GM12878 (cell line): Measurements from ENCODE around the gene CDH4. TPM values are rescaled to one million over a fixed set of nuclear protein-coding genes. Genes with fewer than 3 reads are reported as not detected.

Experiments
- ATAC-seq: fragments of 200-7000 bp; cut with Tn5 transposase; 3 replicates; pipeline ENCODE4 v1.9.1; 2020; ENCODE audit warnings: mild to moderate bottlenecking, moderate library complexity
- BruUV-seq: library from RNA; stranded (reverse); fragments of 400-500 nt; replicated peaks from 2 replicates; lab custom pipeline; 2021; lab: Mats Ljungman, UMichigan
- CTCF ChIA-PET: fragments of 300-600 bp; sonication (Branson Sonifier 250); formaldehyde crosslinking; extraction: SDS; loops from one replicate; lab custom pipeline; 2021; ENCODE audit warnings: inconsistent platforms; lab: Yijun Ruan, JAX
- POLR2A ChIA-PET: fragments of 350-600 bp; formaldehyde crosslinking; extraction: SDS; loops from one replicate; lab custom pipeline; 2021; ENCODE audit warnings: inconsistent platforms; lab: Charles Lee
- RAD21 ChIA-PET: fragments of 300-600 bp; sonication (Branson Sonifier 250); formaldehyde crosslinking; loops from one replicate; lab custom pipeline; 2023; ENCODE audit warnings: antibody characterized with exemption; ENCODE audit not compliant: unreplicated experiment; lab: Charles Lee
- SMC1A ChIA-PET: fragments of 300-600 bp; sonication (Branson Sonifier 250); formaldehyde crosslinking; loops from one replicate; lab custom pipeline; 2023; ENCODE audit not compliant: unreplicated experiment, uncharacterized antibody; lab: Charles Lee
- DNase-seq: peaks from one replicate; pipeline ENCODE4 v3.0.0-alpha.2; 2011; ENCODE audit warnings: low read depth, low spot score
- FAIRE-seq: peaks from 3 replicates; lab custom pipeline; 2011; peaks lifted over from hg19 to GRCh38; lab: Jason Lieb, UNC
- H2AFZ ChIP-seq: 2 replicates; pipeline ENCODE4 v1.6.0; 2011; ENCODE audit warnings: low read depth, low read length, control low read depth; ENCODE audit not compliant: control insufficient read depth
- H3K27ac ChIP-seq: 2 replicates; pipeline ENCODE4 v1.5.1; 2011; ENCODE audit warnings: control low read depth; ENCODE audit not compliant: control insufficient read depth, insufficient read depth
- H3K27me3 ChIP-seq, 2 experiments: replicated peaks in 1 of 2; 2 replicates each; pipeline versions ENCODE4 v1.6.0 to v1.6.1; 2011; ENCODE audit warnings: low read length in 1 of 2; ENCODE audit not compliant: control insufficient read depth in 2 of 2, insufficient read depth in 2 of 2
- H3K36me3 ChIP-seq, 2 experiments: 2 replicates each; pipeline ENCODE4 v1.5.1; 2011; ENCODE audit warnings: low read length in 1 of 2; ENCODE audit not compliant: control insufficient read depth in 2 of 2, insufficient read depth in 2 of 2
- H3K4me1 ChIP-seq: 2 replicates; pipeline ENCODE4 v1.6.1; 2011; ENCODE audit warnings: mild to moderate bottlenecking, low read length, moderate library complexity, mixed read lengths; ENCODE audit not compliant: control insufficient read depth, insufficient read depth
- H3K4me2 ChIP-seq: 2 replicates; pipeline ENCODE4 v1.6.0; 2011; ENCODE audit warnings: control low read depth; ENCODE audit not compliant: control insufficient read depth, insufficient read depth
- H3K4me3 ChIP-seq: fragments of 200-600 bp; sonication (generic); 2 replicates; pipeline ENCODE4 v1.5.1; 2016
- H3K79me2 ChIP-seq: 2 replicates; pipeline ENCODE4 v1.6.0; 2011; ENCODE audit warnings: low read length; ENCODE audit not compliant: control insufficient read depth, insufficient read depth
- H3K9ac ChIP-seq: 2 replicates; pipeline ENCODE4 v1.8.0; 2011; ENCODE audit warnings: low read length, control low read depth, mixed read lengths; ENCODE audit not compliant: control insufficient read depth, insufficient read depth
- H3K9me3 ChIP-seq: replicated peaks from 3 replicates; pipeline ENCODE4 v1.5.1; 2011; ENCODE audit warnings: mild to moderate bottlenecking, low read length; ENCODE audit not compliant: control insufficient read depth, insufficient read depth
- H4K20me1 ChIP-seq: 2 replicates; pipeline ENCODE4 v1.6.0; 2011; ENCODE audit not compliant: control insufficient read depth, insufficient read depth
- BRCA1 ChIP-seq: IDR thresholded peaks from 2 replicates; pipeline ENCODE4 v1.6.1; 2011; ENCODE audit warnings: low read depth, low read length, improper control_type of control experiment
- CBX5 ChIP-seq: sonication (generic); IDR thresholded peaks from 2 replicates; pipeline ENCODE4 v1.6.1; 2016; ENCODE audit warnings: low read depth, moderate library complexity, mild to moderate bottlenecking, inconsistent platforms
- CREM ChIP-seq: IDR thresholded peaks from 2 replicates; pipeline ENCODE4 v1.6.1; 2014; ENCODE audit warnings: antibody characterized with exemption, low read depth
- EZH2 ChIP-seq: IDR thresholded peaks from 2 replicates; pipeline ENCODE4 v1.6.1; 2012; ENCODE audit warnings: low read depth, mild to moderate bottlenecking, control low read depth, inconsistent platforms, low read length, borderline replicate concordance; ENCODE audit not compliant: control insufficient read depth
- FOS ChIP-seq: IDR thresholded peaks from 3 replicates; pipeline ENCODE4 v1.6.1; 2011; ENCODE audit warnings: borderline replicate concordance; ENCODE audit not compliant: insufficient read length; ENCODE audit errors: extremely low read depth
- IKZF1 ChIP-seq: fragments of 450-650 bp; conservative IDR thresholded peaks from 2 replicates; pipeline ENCODE4 v1.6.1; 2017; ENCODE audit warnings: antibody characterized with exemption, mild to moderate bottlenecking
- LARP7 ChIP-seq: fragments of 450-650 bp; IDR thresholded peaks from 2 replicates; pipeline ENCODE4 v1.6.1; 2017; ENCODE audit warnings: mild to moderate bottlenecking
- MXI1 ChIP-seq: fragments of 150-350 bp; IDR thresholded peaks from 2 replicates; pipeline ENCODE4 v1.6.1; 2011; ENCODE audit warnings: low read depth, mild to moderate bottlenecking, inconsistent platforms, low read length, improper control_type of control experiment
- PBX3 ChIP-seq: IDR thresholded peaks from 2 replicates; pipeline ENCODE4 v1.6.1; 2011; ENCODE audit warnings: mild to moderate bottlenecking, low read depth, low read length, moderate library complexity; ENCODE audit not compliant: insufficient replicate concordance
- RAD21 ChIP-seq: IDR thresholded peaks from 2 replicates; pipeline ENCODE4 v1.6.1; 2011; ENCODE audit warnings: mild to moderate bottlenecking, low read depth, low read length, moderate library complexity; ENCODE audit not compliant: insufficient read depth
- SP1 ChIP-seq: IDR thresholded peaks from one replicate; pipeline ENCODE4 v1.6.1; 2011; ENCODE audit warnings: low read depth, low read length
- SRF ChIP-seq, 2 experiments: IDR thresholded peaks; 2 replicates each; pipeline ENCODE4 v1.6.1; 2011; ENCODE audit warnings: low read depth in 2 of 2, low read length in 2 of 2, mild to moderate bottlenecking in 1 of 2, moderate library complexity in 1 of 2
- TCF12 ChIP-seq: IDR thresholded peaks from 2 replicates; pipeline ENCODE4 v1.6.1; 2011; ENCODE audit warnings: low read depth, mild to moderate bottlenecking, low read length
- USF2 ChIP-seq: IDR thresholded peaks from 2 replicates; pipeline ENCODE4 v1.6.1; 2011; ENCODE audit warnings: low read depth, low read length, improper control_type of control experiment, borderline replicate concordance
- WRNIP1 ChIP-seq: IDR thresholded peaks from 2 replicates; pipeline ENCODE4 v1.6.1; 2011; ENCODE audit warnings: low read depth, low read length, improper control_type of control experiment, borderline replicate concordance
- WGBS: methylation state at CpG from one replicate; pipeline ENCODE4 v1.1.6; 2016; ENCODE audit warnings: low lambda C conversion rate; ENCODE audit not compliant: insufficient replicate concordance, insufficient coverage; ENCODE audit errors: missing lambda C conversion rate; 5-methylcytosine and 5-hydroxymethylcytosine counted together
- in situ Hi-C: fragments of 300-500 bp; cut with MboI; formaldehyde crosslinking; loops from 9 replicates; pipeline ENCODE4 v1.14.3; 2018; ENCODE audit warnings: mixed read lengths
- intact Hi-C: fragments of 100-400 bp; cut with micrococcal nuclease; formaldehyde crosslinking; loops from one replicate; pipeline ENCODE4 v1.14.2; 2022; ENCODE audit not compliant: unreplicated experiment
- polyA plus RNA-seq, 11 experiments: library from polyadenylated mRNA; depleted of rRNA in 4 of 11; unstranded in 6 of 11; stranded (reverse) in 5 of 11; fragments of >200 nt; fragmentation: Nextera tagmentation in 4 of 11; fragmentation: Illumina TruSeq in 1 of 11; extraction: Ambion mirVana in 4 of 11; extraction: Trizol in 1 of 11; gene quantifications; 1 replicate in 1 of 11; 2 replicates in 10 of 11; pipeline versions ENCODE4 v1.2.1 to v1.2.3, GENCODE V29; 2011 to 2016; ENCODE audit warnings: inconsistent platforms in 2 of 11, missing spikeins in 2 of 11, low read depth in 1 of 11
- total RNA-seq, 4 experiments: library from RNA; depleted of rRNA in 3 of 4; stranded (reverse); fragments of >200 nt in 3 of 4; fragmentation: Illumina TruSeq in 1 of 4; extraction: Trizol in 1 of 4; gene quantifications; 2 replicates each; pipeline versions ENCODE4 v1.2.1 to v1.2.3, GENCODE V29; 2013 to 2021

Gene CDH4
- total and polyA plus RNA-seq, 10 of the 15 experiments (the other 5 are each of a cell fraction or from before 2014, with no cell fraction given), result not detected

- Histone ChIP-seq H3K27me3 (no peaks in the 10 kb centered on the region; a peak in 1 of 4 replicates), H3K79me2 (no peaks in the 10 kb centered on the region), H2AFZ (no peak overlapping the region), H3K4me3 (no peak overlapping the region), H3K9me3 (no peaks in the 10 kb centered on the region), H3K9ac (no peak overlapping the region), H3K4me1 (no peaks in the 10 kb centered on the region), H3K27ac (no peak overlapping the region)
- in situ Hi-C loops (no loop called here), intact Hi-C loops (no loop called here)
- CTCF ChIA-PET, result no interaction called here
- RAD21 ChIA-PET, result no interaction called here
- SMC1A ChIA-PET, result no interaction called here
- 62% methylated on average over 12 of the region's 12 CpGs for WGBS
- DNase-seq, result no peak
- POLR2A ChIA-PET, result interaction anchor here (0.6 kb wide), 1 partner anchor 206 kb away, joined by 3 read pairs; no protein-coding TSS in a partner anchor
- TF ChIP-seq PBX3 (no peak), CREM (no peak), MXI1 (no peak), LARP7 (no peak), IKZF1 (no peak), EZH2 (no peak), RAD21 (no peak), SP1 (no peak), USF2 (no peak), FOS (no peak), TCF12 (no peak), SRF (IDR thresholded peaks at IDR 0.05; ENCODE audit: low read depth in 2 of 2, low read length in 2 of 2) (no peak), WRNIP1 (no peak), BRCA1 (no peak), CBX5 (no peak)
- TF ChIP-seq, all 136 proteins: peak for 0
- Histone ChIP-seq H4K20me1 (no peaks in the 10 kb centered on the region), H3K36me3 (no peaks in the 10 kb centered on the region), H3K4me2 (no peak overlapping the region)
- ATAC-seq (no peak), FAIRE-seq (no peak)
- BruUV-seq, result no TSS peak
These were observed 563.6 kb downstream of the CDH4 start for GRCh38 chr20:61815678-61816077.
